GM19455 (cell line): ENCODE measurements around the gene NOLC1.

Source experiments
- ATAC-seq: cut with Tn5 transposase; IDR thresholded peaks from one replicate; pipeline ENCODE4 v1.9.1; 2021; ENCODE audit not compliant: unreplicated experiment

The NOLC1 gene

GRCh38 chr10:102200751-102201640 is 48.8 kb downstream of the NOLC1 start:
- ATAC-seq: no peak

- no peak for ATAC-seq
These were observed 50.2 kb downstream of the NOLC1 start for GRCh38 chr10:102202386-102202785.

DNA sequence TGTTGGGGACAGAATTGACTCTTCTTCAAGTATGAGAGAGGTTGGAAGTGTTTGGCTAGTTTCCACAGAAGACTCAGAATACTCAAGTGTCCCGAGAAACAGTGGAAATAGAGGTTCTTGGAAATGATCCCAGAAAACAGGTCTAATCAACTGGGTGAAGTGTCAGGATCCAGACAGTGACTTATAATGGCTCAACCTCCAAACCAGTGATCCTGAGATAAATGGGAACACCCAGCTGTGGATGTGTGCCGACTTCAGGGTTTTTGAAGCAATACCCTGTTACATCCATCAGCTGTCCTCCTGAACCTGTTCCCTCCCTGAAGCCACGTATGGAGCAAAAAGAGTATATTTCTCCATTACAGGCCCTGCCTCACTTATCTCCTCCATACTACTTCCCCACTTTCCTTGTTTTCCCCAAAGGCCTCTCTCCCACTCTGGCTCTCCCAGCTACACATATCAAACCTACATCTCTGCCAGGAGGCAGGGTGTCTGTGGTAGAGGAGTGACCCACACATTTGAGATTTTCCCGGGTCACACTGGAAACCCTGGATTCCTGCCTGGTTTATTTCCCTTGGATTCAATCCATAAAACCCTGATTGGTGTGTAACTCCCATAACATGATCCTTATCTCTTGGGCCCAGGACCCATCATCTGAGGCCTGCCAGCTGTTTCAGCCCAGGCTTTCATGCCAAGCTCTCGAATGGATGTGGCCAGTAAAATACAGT is 56.3 kb downstream of the NOLC1 start:
- no peak for ATAC-seq

GRCh38 chr10:102211615-102212299 is 59.6 kb downstream of the NOLC1 start:
- ATAC-seq: no peak
